ENCODE results near the gene FKBP2. TPM values are rescaled to one million over a fixed set of nuclear protein-coding genes. Genes with fewer than 3 reads are reported as not detected.

Gene FKBP2
- total and polyA plus RNA-seq, 2 of the 13 experiments (the other 11 are each of a cell fraction or from before 2014, with no cell fraction given): 30.1 to 53.3 TPM

- TF ChIP-seq STAT5B (CRISPR knock-in tag; IDR thresholded peaks at IDR 0.05): no peak
- 0 out of 2 replicates have a peak, but pooled peaks have one; percentile 22 for TF ChIP-seq HOXA9 (CRISPR knock-in tag; IDR thresholded peaks at IDR 0.05; ENCODE audit: borderline replicate concordance)
- TF ChIP-seq ATF7 (IDR thresholded peaks at IDR 0.05): peak; percentile 64
- TF ChIP-seq ATF7 (CRISPR knock-in tag; IDR thresholded peaks at IDR 0.05): no peak; the same call in 1 of the 2 replicates
- TF ChIP-seq DNMT3B (CRISPR knock-in tag; conservative IDR thresholded peaks at IDR 0.05): 0 out of 2 replicates have a peak, but pooled peaks have one; percentile 16
- TF ChIP-seq GLMP (CRISPR knock-in tag; IDR thresholded peaks at IDR 0.05; ENCODE audit: borderline replicate concordance): no peak
- TF ChIP-seq ZNF768 (CRISPR knock-in tag; IDR thresholded peaks at IDR 0.05): peak; percentile 7; the same call in 1 of the 2 replicates
- TF ChIP-seq ESRRA (CRISPR knock-in tag; IDR thresholded peaks at IDR 0.05; ENCODE audit: low read depth): peak; percentile 57; the same call in 1 of the 2 replicates
- TF ChIP-seq SMYD3 (CRISPR knock-in tag; IDR thresholded peaks at IDR 0.05): peak; percentile 21; the same call in 1 of the 2 replicates
- no peak for TF ChIP-seq ZBTB46 (CRISPR knock-in tag; IDR thresholded peaks at IDR 0.05; ENCODE audit: borderline replicate concordance)
- TF ChIP-seq HOXA5 (CRISPR knock-in tag; IDR thresholded peaks at IDR 0.05): peak; percentile 79
- peak; percentile 77 for TF ChIP-seq MXD4 (CRISPR knock-in tag; IDR thresholded peaks at IDR 0.05)
- peak; percentile 98 for TF ChIP-seq CREM (IDR thresholded peaks at IDR 0.05)
- TF ChIP-seq CREM (CRISPR knock-in tag; IDR thresholded peaks at IDR 0.05): no peak
- TF ChIP-seq MED13 (CRISPR knock-in tag; IDR thresholded peaks at IDR 0.05): no peak
- TF ChIP-seq ZBED4 (CRISPR knock-in tag; IDR thresholded peaks at IDR 0.05; ENCODE audit: borderline replicate concordance): peak; percentile 45; the same call in 1 of the 2 replicates
- TF ChIP-seq ZNF343 (CRISPR knock-in tag; IDR thresholded peaks at IDR 0.05): peak; percentile 21; the same call in 1 of the 2 replicates
- no peak for TF ChIP-seq ZNF33B (CRISPR knock-in tag; IDR thresholded peaks at IDR 0.05)
- TF ChIP-seq TP53 (CRISPR knock-in tag; conservative IDR thresholded peaks at IDR 0.05): no peak; the same call in 1 of the 2 replicates
- 0 out of 2 replicates have a peak, but pooled peaks have one; percentile 41 for TF ChIP-seq TOPORS (CRISPR knock-in tag; IDR thresholded peaks at IDR 0.05)
- no peak for TF ChIP-seq ZNF350 (CRISPR knock-in tag; IDR thresholded peaks at IDR 0.05; ENCODE audit: borderline replicate concordance, low read depth)
- TF ChIP-seq ZNF670 (CRISPR knock-in tag; IDR thresholded peaks at IDR 0.05; ENCODE audit: borderline replicate concordance): peak; percentile 71; the same call in 1 of the 2 replicates
- no peak; the same call in 1 of the 2 replicates for TF ChIP-seq ZNF224 (CRISPR knock-in tag; IDR thresholded peaks at IDR 0.05)
- TF ChIP-seq ZFP36L1 (CRISPR knock-in tag; IDR thresholded peaks at IDR 0.05): no peak
- TF ChIP-seq PHB2 (IDR thresholded peaks at IDR 0.05; ENCODE audit: partially characterized antibody): no peak
These were observed 28.8 kb downstream of the FKBP2 start (continued) for GRCh38 chr11:64269540-64270220.

Measured in HepG2 (cell line).